GM21576 (cell line): ENCODE measurements around the gene WSCD2.

Source experiments
- ATAC-seq: cut with Tn5 transposase; IDR thresholded peaks from one replicate; pipeline ENCODE4 v1.9.1; 2021; ENCODE audit warnings: mild to moderate bottlenecking, moderate library complexity; ENCODE audit not compliant: unreplicated experiment

The WSCD2 gene

GRCh38 chr12:108106599-108106998 is 22.5 kb upstream of the WSCD2 start:
- ATAC-seq = no peak

- ATAC-seq = no peak
Observed at GRCh38 chr12:108107293-108107692, 21.8 kb upstream of the WSCD2 start.

GRCh38 chr12:108109504-108109903 is 19.6 kb upstream of the WSCD2 start:
- ATAC-seq = no peak

GRCh38 chr12:108109954-108110353 is 19.1 kb upstream of the WSCD2 start:
- no peak for ATAC-seq

- ATAC-seq = no peak
Observed at GRCh38 chr12:108110844-108111243, 18.2 kb upstream of the WSCD2 start.

- ATAC-seq = no peak
Observed at GRCh38 chr12:108112832-108113556, 16.1 kb upstream of the WSCD2 start.

- ATAC-seq = no peak
Observed at GRCh38 chr12:108115123-108116121, 13.7 kb upstream of the WSCD2 start.

- ATAC-seq = no peak
Observed at GRCh38 chr12:108116254-108116653, 12.8 kb upstream of the WSCD2 start.

GRCh38 chr12:108116699-108117098 is 12.4 kb upstream of the WSCD2 start:
- no peak for ATAC-seq

- ATAC-seq = no peak
Observed at GRCh38 chr12:108117163-108117849, 11.8 kb upstream of the WSCD2 start.

GRCh38 chr12:108117902-108118301 is 11.2 kb upstream of the WSCD2 start:
- ATAC-seq = no peak

GRCh38 chr12:108119126-108119973 is 9.7 kb upstream of the WSCD2 start:
- ATAC-seq = peak; percentile 63

GRCh38 chr12:108119974-108120862 is 8.9 kb upstream of the WSCD2 start:
- no peak for ATAC-seq

- ATAC-seq = no peak
Observed at GRCh38 chr12:108120863-108121165, 8.3 kb upstream of the WSCD2 start.

GRCh38 chr12:108121320-108121719 is 7.8 kb upstream of the WSCD2 start:
- no peak for ATAC-seq

GRCh38 chr12:108121728-108122471 is 7.2 kb upstream of the WSCD2 start:
- no peak for ATAC-seq

- ATAC-seq = no peak
Observed at GRCh38 chr12:108122644-108123043, 6.4 kb upstream of the WSCD2 start.

GRCh38 chr12:108123402-108123801 is 5.7 kb upstream of the WSCD2 start:
- no peak for ATAC-seq

GRCh38 chr12:108125073-108125472 is 4.0 kb upstream of the WSCD2 start:
- ATAC-seq = no peak
